Measurements from ENCODE around the gene KIFBP.
A peak's percentile ranks its signal among the peaks of the same experiment; 100 is the strongest.
"Not testable (repeated sequence)": the region's sequence is repeated elsewhere in the genome, so short reads cannot be mapped to it uniquely, and the experiment has no call there.

Gene KIFBP, protein sequence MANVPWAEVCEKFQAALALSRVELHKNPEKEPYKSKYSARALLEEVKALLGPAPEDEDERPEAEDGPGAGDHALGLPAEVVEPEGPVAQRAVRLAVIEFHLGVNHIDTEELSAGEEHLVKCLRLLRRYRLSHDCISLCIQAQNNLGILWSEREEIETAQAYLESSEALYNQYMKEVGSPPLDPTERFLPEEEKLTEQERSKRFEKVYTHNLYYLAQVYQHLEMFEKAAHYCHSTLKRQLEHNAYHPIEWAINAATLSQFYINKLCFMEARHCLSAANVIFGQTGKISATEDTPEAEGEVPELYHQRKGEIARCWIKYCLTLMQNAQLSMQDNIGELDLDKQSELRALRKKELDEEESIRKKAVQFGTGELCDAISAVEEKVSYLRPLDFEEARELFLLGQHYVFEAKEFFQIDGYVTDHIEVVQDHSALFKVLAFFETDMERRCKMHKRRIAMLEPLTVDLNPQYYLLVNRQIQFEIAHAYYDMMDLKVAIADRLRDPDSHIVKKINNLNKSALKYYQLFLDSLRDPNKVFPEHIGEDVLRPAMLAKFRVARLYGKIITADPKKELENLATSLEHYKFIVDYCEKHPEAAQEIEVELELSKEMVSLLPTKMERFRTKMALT

GRCh38 chr10:68988530-68989316 lies at the start of gene KIFBP:
TSS of gene KIFBP (plus strand) at chr10:68988803. CDS start at chr10:68988833, 30 bp downstream.
- DNase-seq = peak; percentile 62

GRCh38 chr10:68938884-68939283 lies 49.7 kb upstream of the KIFBP start:
- DNase-seq = no peak

- not testable (repeated sequence) for DNase-seq
Observed at GRCh38 chr10:68940917-68941316, 47.7 kb upstream of the KIFBP start.

DNA sequence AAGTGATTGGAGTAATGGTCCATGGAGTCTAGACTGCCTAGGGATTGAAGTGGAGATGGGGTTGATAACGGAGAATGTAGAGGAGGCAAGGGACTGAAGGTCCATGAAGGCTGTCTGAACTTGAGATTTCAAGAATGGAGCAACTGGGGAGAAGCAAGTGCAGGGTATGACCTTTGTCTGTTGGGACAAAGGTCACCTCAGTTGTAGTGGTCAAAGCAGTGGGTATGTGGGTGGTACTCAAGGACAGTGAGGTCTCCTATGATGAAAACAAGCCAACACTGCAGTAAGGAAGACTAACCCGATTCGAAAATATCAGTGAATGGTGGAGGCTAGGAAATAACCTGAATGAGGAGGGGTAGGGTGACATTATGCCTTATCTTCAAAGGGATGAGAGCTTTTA lies 38.0 kb upstream of the KIFBP start:
- DNase-seq = no peak

- DNase-seq = no peak
Observed at GRCh38 chr10:68954904-68955303, 33.7 kb upstream of the KIFBP start.

DNA sequence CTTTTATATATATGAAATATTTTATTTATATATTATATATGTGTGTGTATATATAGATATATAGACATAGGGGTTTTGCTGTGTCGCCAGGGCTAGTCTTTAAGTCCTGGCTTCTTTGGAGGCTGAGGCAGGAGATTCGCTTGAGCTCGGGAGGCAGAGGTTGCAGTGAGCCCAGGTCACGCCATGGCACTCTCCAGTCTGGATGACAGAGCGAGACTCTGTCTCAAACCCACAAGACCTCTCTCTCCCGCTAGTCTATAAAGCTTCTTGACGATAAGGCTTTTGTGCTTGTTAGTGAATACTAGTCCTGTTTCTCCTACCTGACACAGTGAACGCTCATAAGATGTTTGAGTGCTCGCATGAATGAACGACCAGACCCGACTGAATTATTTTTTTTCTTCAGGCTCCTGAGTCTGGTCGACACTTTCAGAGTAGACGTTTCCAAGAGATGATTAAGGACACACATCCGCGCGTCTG lies 33.2 kb upstream of the KIFBP start:
- DNase-seq = no peak

GRCh38 chr10:68955832-68956532 lies 32.6 kb upstream of the KIFBP start, which contains the start of gene DDX21:
TSS of gene DDX21 (plus strand) at chr10:68956170. CDS start at chr10:68956226, 56 bp downstream.
- DNase-seq = peak; percentile 32

- no peak for DNase-seq
Observed at GRCh38 chr10:68957284-68957615, 31.4 kb upstream of the KIFBP start.

- DNase-seq = no peak
Observed at GRCh38 chr10:68957654-68958053, 30.9 kb upstream of the KIFBP start.

DNA sequence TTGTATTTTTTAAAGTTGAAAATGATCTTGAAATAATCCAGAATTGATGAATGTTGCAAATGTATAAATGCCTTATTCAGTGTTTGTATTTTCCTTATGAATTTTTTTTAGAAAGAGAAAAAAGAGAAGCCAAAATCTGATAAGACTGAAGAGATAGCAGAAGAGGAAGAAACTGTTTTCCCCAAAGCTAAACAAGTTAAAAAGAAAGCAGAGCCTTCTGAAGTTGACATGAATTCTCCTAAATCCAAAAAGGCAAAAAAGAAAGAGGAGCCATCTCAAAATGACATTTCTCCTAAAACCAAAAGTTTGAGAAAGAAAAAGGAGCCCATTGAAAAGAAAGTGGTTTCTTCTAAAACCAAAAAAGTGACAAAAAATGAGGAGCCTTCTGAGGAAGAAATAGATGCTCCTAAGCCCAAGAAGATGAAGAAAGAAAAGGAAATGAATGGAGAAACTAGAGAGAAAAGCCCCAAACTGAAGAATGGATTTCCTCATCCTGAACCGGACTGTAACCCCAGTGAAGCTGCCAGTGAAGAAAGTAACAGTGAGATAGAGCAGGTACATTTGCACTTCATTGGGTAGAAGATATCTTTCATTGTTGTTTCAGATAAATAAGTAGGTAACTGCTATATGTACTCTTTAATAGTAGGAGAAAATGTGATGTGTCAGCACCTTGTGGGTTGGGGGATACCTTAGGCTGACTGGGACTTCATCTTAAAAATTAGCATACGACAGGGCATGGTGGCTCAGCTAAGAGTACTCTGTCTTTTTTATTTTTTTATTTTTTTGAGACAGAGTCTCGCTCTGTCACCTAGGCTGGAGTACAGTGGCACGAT lies 28.7 kb upstream of the KIFBP start:
- DNase-seq = no peak

- DNase-seq = no peak
Observed at GRCh38 chr10:68963151-68963550, 25.5 kb upstream of the KIFBP start.

GRCh38 chr10:68973975-68974374 lies 14.6 kb upstream of the KIFBP start:
- DNase-seq = no peak

DNA sequence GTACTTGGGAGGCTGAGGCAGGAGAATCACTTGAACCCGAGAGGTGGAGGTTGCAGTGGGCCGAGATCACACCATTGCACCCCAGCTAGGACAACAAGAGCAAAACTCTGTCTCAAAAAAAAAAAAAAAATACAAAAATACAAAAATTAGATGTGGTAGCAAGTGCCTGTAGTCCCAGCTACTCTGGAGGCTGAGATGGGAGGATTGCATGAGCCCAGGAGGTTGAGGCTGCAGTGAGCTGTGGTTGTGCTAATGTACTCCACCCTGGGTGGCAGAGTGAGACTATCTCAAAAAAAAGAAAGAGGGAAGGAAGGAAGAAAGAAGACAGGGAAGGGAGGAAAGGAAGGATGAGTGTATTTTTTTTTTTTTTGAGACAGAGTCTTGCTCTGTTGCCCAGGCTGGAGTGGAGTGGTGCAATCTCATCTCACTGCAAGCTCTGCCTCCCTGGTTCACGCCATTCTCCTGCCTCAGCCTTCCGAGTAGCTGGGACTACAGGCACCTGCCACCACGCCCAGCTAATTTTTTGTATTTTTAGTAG lies 12.6 kb upstream of the KIFBP start:
- not testable (repeated sequence) for DNase-seq

- not testable (repeated sequence) for DNase-seq
Observed at GRCh38 chr10:68979738-68980137, 8.9 kb upstream of the KIFBP start.

- no peak for DNase-seq
Observed at GRCh38 chr10:68981074-68981473, 7.5 kb upstream of the KIFBP start.

DNA sequence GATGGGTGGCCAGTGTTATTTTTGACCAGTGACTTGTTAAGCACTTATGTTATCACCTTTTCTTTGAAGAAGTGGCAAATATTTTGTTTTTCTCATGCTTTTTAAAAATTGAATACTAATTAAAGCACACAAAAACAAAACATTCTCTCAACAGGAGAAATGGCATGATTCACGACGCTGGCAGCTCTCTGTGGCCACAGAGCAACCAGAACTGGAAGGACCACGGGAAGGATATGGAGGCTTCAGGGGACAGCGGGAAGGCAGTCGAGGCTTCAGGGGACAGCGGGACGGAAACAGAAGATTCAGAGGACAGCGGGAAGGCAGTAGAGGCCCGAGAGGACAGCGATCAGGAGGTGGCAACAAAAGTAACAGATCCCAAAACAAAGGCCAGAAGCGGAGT lies 6.2 kb upstream of the KIFBP start:
- no peak for DNase-seq

DNA sequence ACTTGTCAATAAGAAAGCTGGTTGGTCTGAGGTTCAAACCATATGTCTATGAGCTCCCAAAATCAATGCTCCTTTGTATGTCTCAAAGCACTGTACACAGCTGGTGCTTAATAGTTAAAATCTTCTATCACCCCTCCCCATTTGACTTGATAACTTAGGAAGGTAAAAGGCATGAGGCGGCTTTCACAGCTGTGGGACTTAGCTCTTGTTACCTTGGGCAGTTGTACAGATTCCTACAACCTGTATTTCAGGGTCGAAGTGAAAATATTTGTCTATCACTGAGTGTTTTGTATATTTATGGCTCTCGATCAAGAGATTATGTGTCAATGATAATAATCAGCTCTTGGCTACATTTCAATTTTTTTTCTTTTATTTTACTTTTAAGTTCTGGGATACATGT lies 992 bp upstream of the KIFBP start:
- DNase-seq = no peak

DNA sequence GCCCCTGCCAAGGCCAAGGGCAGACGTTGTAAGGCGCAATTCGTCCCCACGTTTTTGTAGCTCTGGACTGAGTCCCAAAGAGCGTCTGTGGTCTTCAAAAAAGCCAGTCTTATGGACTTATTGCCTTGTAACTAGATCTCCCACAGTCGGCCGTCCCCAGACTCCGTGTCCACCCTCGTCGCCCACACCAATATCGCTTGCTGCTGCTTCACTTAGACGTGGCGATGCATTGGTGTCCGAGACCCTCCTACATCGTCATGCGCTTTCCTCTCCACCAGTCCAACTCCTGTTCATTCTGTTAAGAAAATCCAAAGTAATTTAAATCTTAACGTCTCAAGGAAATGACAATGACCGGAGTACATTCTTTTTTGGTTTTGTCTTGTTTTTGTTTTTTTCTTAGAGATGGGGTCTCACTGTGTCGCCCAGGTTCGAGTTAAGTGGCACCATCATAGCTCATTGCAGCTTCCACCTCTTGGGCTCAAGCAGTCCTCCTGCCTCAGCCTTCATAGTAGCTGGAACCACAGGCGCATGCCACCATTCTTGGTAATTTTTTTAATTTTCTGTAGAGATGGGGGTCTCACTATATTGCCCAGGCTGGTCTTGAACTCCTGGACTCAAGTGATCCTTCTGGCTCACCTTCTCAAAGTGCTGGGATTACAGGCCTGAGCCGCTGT lies 851 bp downstream of the KIFBP start:
- DNase-seq = no peak

DNA sequence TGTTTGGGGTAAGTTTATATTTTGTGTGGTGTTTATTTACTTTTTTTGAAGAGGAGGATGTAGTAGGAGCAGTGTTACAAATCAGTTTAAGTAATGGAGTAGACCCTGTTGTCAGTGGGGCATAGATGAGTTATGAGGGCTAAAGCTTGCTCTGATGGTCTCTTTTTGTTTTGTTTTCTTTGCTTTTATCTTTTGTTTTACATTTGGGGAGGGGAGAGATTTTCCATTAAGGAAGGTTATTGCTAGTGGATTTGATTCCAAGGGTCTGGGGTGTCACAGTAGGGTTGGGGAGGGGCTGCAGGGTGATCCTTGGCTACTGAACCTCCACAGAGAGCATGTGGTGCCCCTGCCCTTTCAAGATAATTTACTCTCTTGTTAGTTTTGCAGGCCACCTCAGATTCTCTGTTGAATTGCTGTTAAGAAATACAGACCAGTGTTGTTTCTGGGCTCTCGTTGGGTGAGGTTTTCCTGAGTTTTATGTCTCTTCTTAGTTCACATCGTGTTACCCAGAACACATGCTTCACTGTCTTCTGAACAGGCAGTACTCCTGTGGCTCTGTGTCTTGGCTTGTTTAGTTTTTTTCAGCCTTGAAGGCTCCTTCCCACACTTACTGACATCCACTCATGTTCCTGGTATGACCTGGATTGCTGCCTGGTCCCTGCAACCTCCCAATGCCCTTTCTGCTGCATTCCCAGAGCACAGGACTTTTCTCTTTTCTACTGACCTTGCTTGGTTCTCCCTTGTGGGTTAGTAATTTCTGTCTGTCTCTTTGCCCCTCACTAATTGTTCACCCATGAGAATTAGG lies 4.2 kb downstream of the KIFBP start:
- DNase-seq = no peak

- DNase-seq = no peak
Observed at GRCh38 chr10:68997211-68997610, 8.6 kb downstream of the KIFBP start.

Measured in NCI-H1417 treated with DMSO at 0.1 percent for 48 hours (cell line).